Measurements from ENCODE around the gene SOBP. TPM values are rescaled to one million over a fixed set of nuclear protein-coding genes. Genes with fewer than 3 reads are reported as not detected.

The SOBP gene
- total and polyA plus RNA-seq, 7 donors, result 5.7 to 27.6 (median 19.5) TPM

DNA sequence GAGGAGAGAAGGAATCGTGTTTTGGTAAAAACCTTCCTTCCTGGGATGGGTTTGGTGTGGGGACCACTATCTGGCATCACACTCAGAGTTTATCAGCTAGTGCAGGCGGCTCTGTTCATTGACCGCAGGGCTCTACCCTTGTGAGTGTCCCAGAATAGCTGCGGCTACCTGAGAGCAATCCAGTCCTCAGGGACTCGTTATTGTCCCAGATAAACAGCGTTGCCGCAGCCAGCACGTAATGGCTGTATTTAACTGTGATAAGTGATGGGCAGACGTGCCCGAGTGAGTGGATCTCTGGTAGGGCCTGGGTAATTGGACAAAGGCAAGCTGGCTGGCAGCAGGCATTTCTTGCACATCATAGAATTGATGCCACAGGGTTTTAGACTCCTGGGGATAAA, 163.3 kb downstream of the SOBP start:
- ATAC-seq (peak; percentile 89 to 93 (median 91)), DNase-seq (peak; percentile 56 to 85)
- Histone ChIP-seq H3K4me1 (peaks cover 48% of the 10 kb centered on the region), H3K4me3 (peak overlapping the region; percentile 40), H3K9me3 (no peaks in the 10 kb centered on the region), H3K27ac (peak overlapping the region; percentile 94), H3K36me3 (ENCODE audit: insufficient read depth in 1 of 2, low read depth in 1 of 2) (no peaks in the 10 kb centered on the region), H3K27me3 (ENCODE audit: insufficient read depth in 3 of 3, low read length in 2 of 3) (no peaks in the 10 kb centered on the region)
- WGBS, 3 donors, result 34 to 61% (median 45%) methylated on average over 10 of the region's 10 CpGs
- intact Hi-C loops (cut with DNase I), result loop anchor here in 1 of 2 donors (5.0 kb wide), 1 partner anchor 161 kb away; the partner anchor contains the start of gene SOBP
- TF ChIP-seq, protein P1, sequence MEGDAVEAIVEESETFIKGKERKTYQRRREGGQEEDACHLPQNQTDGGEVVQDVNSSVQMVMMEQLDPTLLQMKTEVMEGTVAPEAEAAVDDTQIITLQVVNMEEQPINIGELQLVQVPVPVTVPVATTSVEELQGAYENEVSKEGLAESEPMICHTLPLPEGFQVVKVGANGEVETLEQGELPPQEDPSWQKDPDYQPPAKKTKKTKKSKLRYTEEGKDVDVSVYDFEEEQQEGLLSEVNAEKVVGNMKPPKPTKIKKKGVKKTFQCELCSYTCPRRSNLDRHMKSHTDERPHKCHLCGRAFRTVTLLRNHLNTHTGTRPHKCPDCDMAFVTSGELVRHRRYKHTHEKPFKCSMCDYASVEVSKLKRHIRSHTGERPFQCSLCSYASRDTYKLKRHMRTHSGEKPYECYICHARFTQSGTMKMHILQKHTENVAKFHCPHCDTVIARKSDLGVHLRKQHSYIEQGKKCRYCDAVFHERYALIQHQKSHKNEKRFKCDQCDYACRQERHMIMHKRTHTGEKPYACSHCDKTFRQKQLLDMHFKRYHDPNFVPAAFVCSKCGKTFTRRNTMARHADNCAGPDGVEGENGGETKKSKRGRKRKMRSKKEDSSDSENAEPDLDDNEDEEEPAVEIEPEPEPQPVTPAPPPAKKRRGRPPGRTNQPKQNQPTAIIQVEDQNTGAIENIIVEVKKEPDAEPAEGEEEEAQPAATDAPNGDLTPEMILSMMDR (IDR thresholded peaks at IDR 0.05), result no peak

DNA sequence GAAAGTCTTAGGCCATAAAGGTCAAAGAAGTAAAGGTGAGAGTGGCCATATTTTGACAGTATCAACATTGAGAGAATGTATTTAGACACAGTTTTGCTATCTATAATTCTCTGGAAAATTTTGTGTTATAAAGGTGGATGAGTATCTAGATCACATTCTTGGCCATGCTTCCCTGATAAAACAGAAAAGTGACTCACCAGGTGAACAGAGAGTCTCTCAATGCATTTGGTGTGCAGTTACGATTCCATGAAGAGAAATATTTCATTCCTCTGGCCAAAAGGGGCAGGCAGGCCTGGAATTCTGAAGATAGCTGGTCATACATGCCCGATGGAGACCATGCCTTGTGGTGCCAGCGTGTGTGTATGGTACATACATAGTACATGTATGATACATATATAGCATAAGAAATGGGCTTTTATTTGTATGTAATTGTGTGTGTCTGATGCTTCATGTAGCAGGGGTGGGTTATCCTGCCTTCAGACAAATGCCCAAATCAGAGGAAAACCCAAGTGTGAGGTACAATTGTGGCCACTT, 164.0 kb downstream of the SOBP start:
- 63 to 72% (median 69%) methylated on average over 3 of the region's 3 CpGs for WGBS, 3 donors
- H3K27me3 ChIP-seq (ENCODE audit: insufficient read depth in 3 of 3, low read length in 2 of 3), result no peaks in the 10 kb centered on the region
- ATAC-seq, result peak; percentile 22 to 52 (median 40)
- TF ChIP-seq, protein P1 (IDR thresholded peaks at IDR 0.05), result no peak
- peaks cover 50% of the 10 kb centered on the region for H3K4me1 ChIP-seq
- DNase-seq, result no peak
- no peaks in the 10 kb centered on the region for H3K36me3 ChIP-seq (ENCODE audit: insufficient read depth in 1 of 2, low read depth in 1 of 2)
- H3K4me3 ChIP-seq, result no peak overlapping the region
- intact Hi-C loops (cut with DNase I), result loop anchor here in 1 of 2 donors (5.0 kb wide), 1 partner anchor 162 kb away; the partner anchor contains the start of gene SOBP
- no peaks in the 10 kb centered on the region for H3K9me3 ChIP-seq
- H3K27ac ChIP-seq, result peak overlapping the region; percentile 94

DNA sequence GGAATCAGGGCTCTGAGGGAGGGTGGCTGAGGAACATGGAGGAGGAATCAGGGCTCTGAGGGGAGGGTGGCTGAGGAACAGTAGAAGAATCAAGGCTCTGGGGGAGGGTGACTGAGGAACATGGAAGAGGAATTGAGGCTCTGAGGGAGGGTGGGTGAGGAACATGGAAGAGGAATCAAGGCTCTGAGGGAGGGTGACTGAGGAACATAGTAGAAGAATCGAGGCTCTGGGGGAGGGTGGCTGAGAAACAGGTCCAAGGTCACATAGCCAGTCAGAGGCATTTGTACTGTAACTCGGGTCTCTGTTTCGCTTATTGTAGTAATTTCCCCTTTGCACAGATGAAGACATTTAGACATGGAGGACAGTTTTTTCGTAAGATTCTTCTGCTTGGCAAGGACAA, 164.8 kb downstream of the SOBP start:
- TF ChIP-seq, protein P1 (IDR thresholded peaks at IDR 0.05), result no peak
- H3K4me1 ChIP-seq, result peaks cover 58% of the 10 kb centered on the region
- H3K36me3 ChIP-seq (ENCODE audit: insufficient read depth in 1 of 2, low read depth in 1 of 2), result no peaks in the 10 kb centered on the region
- ATAC-seq, result no peak
- no peak for DNase-seq
- no peaks in the 10 kb centered on the region for H3K27me3 ChIP-seq (ENCODE audit: insufficient read depth in 3 of 3, low read length in 2 of 3)
- no peaks in the 10 kb centered on the region for H3K9me3 ChIP-seq
- 74 to 85% (median 77%) methylated on average over 4 of the region's 4 CpGs for WGBS, 3 donors
- intact Hi-C loops (cut with DNase I), result loop anchor here in 1 of 2 donors (5.0 kb wide), 1 partner anchor 162 kb away; the partner anchor contains the start of gene SOBP
- no peak overlapping the region for H3K4me3 ChIP-seq
- H3K27ac ChIP-seq, result peak overlapping the region; percentile 94

DNA sequence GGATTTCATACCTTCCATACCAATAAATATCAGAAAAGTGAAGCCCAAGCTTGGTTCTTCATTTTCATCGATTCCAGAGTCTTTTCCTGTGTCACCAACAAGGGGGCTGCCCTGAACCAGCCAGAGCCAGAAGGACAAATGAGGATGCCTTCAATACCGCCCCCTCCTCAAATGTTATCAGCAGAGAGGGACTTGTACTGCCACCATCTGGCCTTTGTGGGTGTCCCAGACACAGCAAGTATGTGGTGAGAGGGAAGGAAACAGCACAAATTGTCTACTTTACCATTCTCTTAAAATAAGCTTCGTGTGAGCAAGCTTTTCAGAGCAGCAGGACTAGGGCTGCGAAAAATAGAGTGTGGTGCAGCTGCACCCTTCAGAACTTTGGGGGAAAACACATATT, 165.3 kb downstream of the SOBP start:
- Histone ChIP-seq H3K9me3 (no peaks in the 10 kb centered on the region), H3K27ac (peak overlapping the region; percentile 94), H3K27me3 (ENCODE audit: insufficient read depth in 3 of 3, low read length in 2 of 3) (no peaks in the 10 kb centered on the region), H3K4me1 (peaks cover 63% of the 10 kb centered on the region), H3K4me3 (no peak overlapping the region), H3K36me3 (ENCODE audit: insufficient read depth in 1 of 2, low read depth in 1 of 2) (no peaks in the 10 kb centered on the region)
- no peak for DNase-seq
- 67 to 70% (median 68%) methylated on average over 4 of the region's 4 CpGs for WGBS, 3 donors
- ATAC-seq, result no peak
- TF ChIP-seq, protein P1 (IDR thresholded peaks at IDR 0.05), result peak; percentile 12
- intact Hi-C loops (cut with DNase I), result no loop called here

- no peaks in the 10 kb centered on the region for H3K36me3 ChIP-seq (ENCODE audit: insufficient read depth in 1 of 2, low read depth in 1 of 2)
- no peaks in the 10 kb centered on the region for H3K27me3 ChIP-seq (ENCODE audit: insufficient read depth in 3 of 3, low read length in 2 of 3)
- DNase-seq (no peak), ATAC-seq (no peak)
- 79 to 89% (median 86%) methylated on average over 2 of the region's 2 CpGs for WGBS, 3 donors
- TF ChIP-seq, protein P1 (IDR thresholded peaks at IDR 0.05), result no peak
- H3K4me3 ChIP-seq, result no peak overlapping the region
- peaks cover 69% of the 10 kb centered on the region for H3K4me1 ChIP-seq
- no peaks in the 10 kb centered on the region for H3K9me3 ChIP-seq
- peak overlapping the region; percentile 94 for H3K27ac ChIP-seq
- intact Hi-C loops (cut with DNase I), result no loop called here
These were observed 165.9 kb downstream of the SOBP start for GRCh38 chr6:107655864-107656263.
